AG04449 (cell line): ENCODE results near the gene NPNT.

Experiments used
- CTCF ChIA-PET: fragments of 350-600 bp; formaldehyde crosslinking; extraction: SDS; loops from one replicate; lab custom pipeline; 2021; ENCODE audit warnings: antibody characterized with exemption; lab: Yijun Ruan, JAX
- POLR2A ChIA-PET: fragments of 400-600, 350-600 bp; formaldehyde crosslinking; extraction: SDS; loops from one replicate; lab custom pipeline; 2020; ENCODE audit warnings: antibody characterized with exemption, inconsistent platforms; lab: Yijun Ruan, JAX
- DNase-seq: peaks from one replicate; pipeline ENCODE4 v3.0.0-alpha.2; 2010; ENCODE audit warnings: low read depth, low spot score
- H3K4me3 ChIP-seq: 2 replicates; pipeline ENCODE4 v1.5.1; 2011; ENCODE audit warnings: low read depth, mild to moderate bottlenecking, control low read depth, low read length
- TF ChIP-seq, protein P1 (sequence below): IDR thresholded peaks from one replicate; pipeline ENCODE4 v1.5.1; 2011; ENCODE audit warnings: mild to moderate bottlenecking, moderate library complexity, low read length, control low read depth, inconsistent platforms; ENCODE audit not compliant: insufficient read depth; ENCODE audit errors: missing control alignments

The NPNT gene

DNA sequence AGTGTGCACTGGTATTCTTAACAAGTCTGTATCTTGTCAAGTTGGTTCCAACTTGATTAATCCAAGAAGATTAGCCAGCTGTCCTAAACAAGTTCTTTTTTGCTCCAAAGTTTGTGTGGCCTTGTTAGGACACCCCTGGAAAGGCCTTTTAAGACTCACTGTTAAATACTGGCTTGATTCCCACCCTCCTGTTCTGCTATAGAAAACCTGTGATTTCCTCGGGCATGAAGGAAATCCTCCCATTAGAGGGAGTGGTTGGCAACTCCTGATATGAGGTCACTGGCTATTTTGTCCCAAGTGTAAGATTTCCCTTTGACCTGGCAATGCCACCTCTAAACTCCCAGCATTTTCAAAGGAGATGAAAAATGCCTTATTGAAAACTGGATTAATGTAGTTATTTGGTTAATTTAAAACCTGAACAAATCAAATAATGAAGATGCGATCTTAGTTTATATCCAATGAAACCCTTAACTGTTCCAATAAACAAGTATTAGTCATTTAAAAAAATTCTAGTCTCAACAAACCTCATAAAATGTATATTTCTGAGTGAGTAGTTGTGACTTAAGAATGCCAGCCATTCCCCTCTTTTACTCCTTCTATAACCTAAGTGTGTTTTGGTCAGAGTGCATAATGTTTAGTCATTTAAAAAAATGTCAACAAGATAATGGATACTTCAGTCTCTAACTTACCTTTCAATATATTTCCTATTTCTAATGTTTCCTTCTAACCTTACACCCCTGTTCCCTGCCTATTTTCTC is 94.4 kb downstream of the NPNT start:
- CTCF ChIA-PET = no interaction called here
- TF ChIP-seq, protein P1, sequence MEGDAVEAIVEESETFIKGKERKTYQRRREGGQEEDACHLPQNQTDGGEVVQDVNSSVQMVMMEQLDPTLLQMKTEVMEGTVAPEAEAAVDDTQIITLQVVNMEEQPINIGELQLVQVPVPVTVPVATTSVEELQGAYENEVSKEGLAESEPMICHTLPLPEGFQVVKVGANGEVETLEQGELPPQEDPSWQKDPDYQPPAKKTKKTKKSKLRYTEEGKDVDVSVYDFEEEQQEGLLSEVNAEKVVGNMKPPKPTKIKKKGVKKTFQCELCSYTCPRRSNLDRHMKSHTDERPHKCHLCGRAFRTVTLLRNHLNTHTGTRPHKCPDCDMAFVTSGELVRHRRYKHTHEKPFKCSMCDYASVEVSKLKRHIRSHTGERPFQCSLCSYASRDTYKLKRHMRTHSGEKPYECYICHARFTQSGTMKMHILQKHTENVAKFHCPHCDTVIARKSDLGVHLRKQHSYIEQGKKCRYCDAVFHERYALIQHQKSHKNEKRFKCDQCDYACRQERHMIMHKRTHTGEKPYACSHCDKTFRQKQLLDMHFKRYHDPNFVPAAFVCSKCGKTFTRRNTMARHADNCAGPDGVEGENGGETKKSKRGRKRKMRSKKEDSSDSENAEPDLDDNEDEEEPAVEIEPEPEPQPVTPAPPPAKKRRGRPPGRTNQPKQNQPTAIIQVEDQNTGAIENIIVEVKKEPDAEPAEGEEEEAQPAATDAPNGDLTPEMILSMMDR = no peak
- no peak overlapping the region for H3K4me3 ChIP-seq
- POLR2A ChIA-PET = no interaction called here
- no peak for DNase-seq

DNA sequence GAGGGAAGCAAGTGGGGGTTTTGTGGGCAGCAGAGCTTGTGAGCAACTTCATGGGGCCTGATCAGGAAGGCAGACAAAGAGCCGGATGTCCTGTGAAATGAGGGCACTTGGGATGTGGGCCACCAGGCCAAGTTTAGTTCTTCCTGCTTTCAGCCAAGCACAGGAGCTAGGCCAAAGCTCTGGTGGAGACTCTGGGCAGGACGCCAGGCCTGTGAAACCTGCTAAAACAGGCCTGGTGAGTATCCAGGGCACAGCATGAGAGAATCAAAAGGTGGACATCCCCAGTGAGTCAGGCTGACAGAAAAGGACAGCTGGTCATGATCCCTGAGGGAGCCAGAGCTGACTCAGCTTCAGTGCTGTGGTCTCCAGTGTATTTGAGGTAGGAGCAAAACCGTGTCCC is 95.7 kb downstream of the NPNT start:
- CTCF ChIA-PET = no interaction called here
- no peak for DNase-seq
- TF ChIP-seq, protein P1 = no peak
- POLR2A ChIA-PET = interaction anchor here (0.6 kb wide), 1 partner anchor 12 kb away, joined by 4 read pairs; no protein-coding TSS in a partner anchor
- no peak overlapping the region for H3K4me3 ChIP-seq

DNA sequence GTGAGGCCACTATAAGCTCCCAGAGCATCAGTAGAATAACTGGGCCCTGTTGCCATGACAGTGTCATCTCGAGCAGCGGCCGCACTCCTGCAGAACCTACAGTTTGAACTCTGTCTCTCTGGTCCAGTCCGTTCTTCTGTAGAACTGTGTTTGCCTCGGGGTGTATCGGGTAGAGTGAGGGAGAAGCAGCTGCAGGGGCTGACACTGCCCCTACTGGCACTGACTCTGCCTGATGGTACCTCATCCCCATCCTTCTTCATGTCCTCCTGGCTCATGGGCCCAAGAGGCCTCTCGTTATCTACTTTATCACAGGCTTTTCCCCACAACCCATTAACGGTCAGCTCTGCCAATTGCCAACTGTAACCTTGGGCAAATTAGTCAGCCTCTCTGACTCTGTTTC is 96.5 kb downstream of the NPNT start:
- TF ChIP-seq, protein P1 = no peak
- POLR2A ChIA-PET = no interaction called here
- no peak for DNase-seq
- CTCF ChIA-PET = no interaction called here
- no peak overlapping the region for H3K4me3 ChIP-seq

DNA sequence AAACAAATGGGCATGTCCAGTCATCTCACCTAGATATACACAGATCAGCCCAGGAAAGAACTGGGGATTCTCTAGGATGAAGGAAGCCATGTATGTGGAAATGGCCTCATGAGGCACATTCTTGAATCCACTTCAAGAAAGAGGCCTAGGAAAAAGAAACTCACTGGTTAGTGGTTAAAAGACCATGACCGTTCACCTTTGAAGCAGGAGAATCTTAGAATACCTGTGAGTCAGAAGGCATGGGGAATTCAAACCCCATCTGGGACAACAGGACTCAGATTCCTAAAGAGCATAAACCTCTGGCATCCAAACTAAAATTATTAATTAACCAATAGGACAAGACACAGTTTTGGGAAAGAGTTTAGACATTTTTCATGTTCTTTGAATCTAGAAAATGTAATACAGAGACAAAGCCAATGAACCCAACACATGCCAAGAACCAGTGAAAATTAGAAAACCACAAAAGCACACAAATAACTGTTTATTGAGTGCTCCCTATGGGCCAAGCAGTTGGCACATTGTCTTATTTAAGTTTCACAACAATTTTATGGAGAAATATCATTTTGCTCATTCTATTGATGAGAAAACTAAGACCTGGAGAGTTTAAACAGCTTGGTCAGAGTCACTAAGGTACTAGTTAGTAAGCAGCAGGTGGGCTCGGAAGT is 97.5 kb downstream of the NPNT start:
- DNase-seq = no peak
- ChIA-PET POLR2A (no interaction called here), CTCF (no interaction called here)
- TF ChIP-seq, protein P1 = no peak
- H3K4me3 ChIP-seq = no peak overlapping the region

DNA sequence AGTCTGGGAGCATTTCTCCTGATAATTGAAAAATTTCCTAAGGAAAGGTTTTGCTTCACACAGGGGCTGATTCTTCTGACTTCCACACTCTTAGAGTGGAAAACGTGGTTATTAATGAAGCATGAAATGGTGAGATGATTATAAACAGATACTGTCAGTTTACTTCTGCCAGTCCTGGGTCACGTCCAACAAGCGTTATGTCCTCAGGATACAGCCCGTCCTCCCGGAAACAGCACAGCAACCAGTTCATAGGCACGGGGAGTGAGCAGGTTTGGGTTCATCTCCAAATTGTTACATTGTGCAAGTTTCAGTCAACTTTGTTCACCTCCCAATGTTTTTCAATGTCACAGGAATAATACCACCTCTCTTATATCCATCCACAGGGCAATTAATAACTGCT is 98.8 kb downstream of the NPNT start:
- H3K4me3 ChIP-seq = no peak overlapping the region
- POLR2A ChIA-PET = no interaction called here
- TF ChIP-seq, protein P1 = no peak
- DNase-seq = no peak
- CTCF ChIA-PET = no interaction called here

DNA sequence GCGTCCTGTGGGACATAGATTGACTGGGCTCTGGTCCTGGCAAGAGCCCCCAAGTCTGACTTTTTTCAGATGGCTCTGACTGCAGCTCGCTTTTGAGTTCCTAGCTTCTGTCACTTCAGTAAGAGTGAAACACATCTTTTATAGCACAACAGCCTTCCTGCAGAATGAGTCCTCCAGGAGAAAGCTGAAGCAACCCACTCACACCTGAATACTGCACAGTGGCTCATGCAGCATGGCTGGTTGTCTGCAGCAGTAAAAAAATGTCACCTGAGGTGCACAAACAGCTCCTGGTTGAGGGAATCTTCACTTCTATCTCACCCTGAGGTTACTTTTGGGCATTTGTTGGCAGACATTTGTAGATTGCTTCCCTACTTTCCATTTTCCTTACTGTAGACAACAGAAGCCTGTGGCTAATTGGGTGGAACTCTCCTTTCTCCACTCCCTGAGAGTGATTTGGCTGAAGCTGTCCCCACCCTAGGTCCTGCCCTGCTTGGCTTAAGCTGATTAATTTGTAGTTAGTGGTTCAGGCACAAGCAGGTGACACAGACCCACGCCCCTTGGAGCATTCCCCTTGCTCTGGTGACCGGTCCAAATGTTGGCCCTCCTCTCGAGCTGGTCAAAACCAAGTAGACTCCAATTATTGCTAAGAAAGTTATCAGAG is 99.7 kb downstream of the NPNT start:
- TF ChIP-seq, protein P1 = no peak
- ChIA-PET POLR2A (no interaction called here), CTCF (no interaction called here)

More for the DNA sequence above, 99.7 kb downstream of the NPNT start:
- DNase-seq = no peak
- H3K4me3 ChIP-seq = no peak overlapping the region
